Fibroblast of lung (primary cell): Measurements from ENCODE around the gene CYTL1. TPM values are rescaled to one million over a fixed set of nuclear protein-coding genes. Genes with fewer than 3 reads are reported as not detected.

Experiments used
- DNase-seq, 2 donors: peaks; one replicate each; pipeline versions ENCODE4 v3.0.0 to v3.0.0-alpha.2; 2010; ENCODE audit warnings: low read depth in 2 of 2
- H2AFZ ChIP-seq: 2 replicates; pipeline ENCODE4 v1.5.1; 2012; ENCODE audit warnings: low read length, control low read depth, inconsistent platforms
- H3K27ac ChIP-seq: 2 replicates; pipeline ENCODE4 v1.5.1; 2011; ENCODE audit warnings: low read length, control low read depth; ENCODE audit not compliant: insufficient read depth
- H3K27me3 ChIP-seq: 2 replicates; pipeline ENCODE4 v1.5.1; 2011; ENCODE audit warnings: mild to moderate bottlenecking, low read length; ENCODE audit not compliant: control insufficient read depth, insufficient read depth
- H3K36me3 ChIP-seq: 2 replicates; pipeline ENCODE4 v1.5.1; 2011; ENCODE audit warnings: low read length; ENCODE audit not compliant: control insufficient read depth, insufficient read depth
- H3K4me1 ChIP-seq: 2 replicates; pipeline ENCODE4 v1.5.1; 2011; ENCODE audit warnings: low read length; ENCODE audit not compliant: control insufficient read depth, insufficient read depth; ENCODE audit errors: extremely low read depth
- H3K4me2 ChIP-seq: 2 replicates; pipeline ENCODE4 v1.5.1; 2011; ENCODE audit warnings: low read length, control low read depth; ENCODE audit not compliant: insufficient read depth; ENCODE audit errors: extremely low read depth
- H3K4me3 ChIP-seq, 4 experiments: fragments of 200-600 bp in 1 of 4; sonication (generic) in 1 of 4; replicated peaks in 1 of 4; 2 replicates each; pipeline ENCODE4 v1.5.1; 2011 to 2016; ENCODE audit warnings: low read length in 4 of 4, low read depth in 3 of 4, mild to moderate bottlenecking in 3 of 4, control low read depth in 2 of 4, inconsistent platforms in 1 of 4, mixed read lengths in 1 of 4; ENCODE audit not compliant: insufficient read depth in 1 of 4; ENCODE audit errors: control extremely low read depth in 1 of 4
- H3K79me2 ChIP-seq: 2 replicates; pipeline ENCODE4 v1.5.1; 2012; ENCODE audit warnings: mild to moderate bottlenecking, low read length, inconsistent platforms; ENCODE audit not compliant: control insufficient read depth, insufficient read depth
- H3K9ac ChIP-seq: 2 replicates; pipeline ENCODE4 v1.5.1; 2011; ENCODE audit warnings: mild to moderate bottlenecking, low read length, control low read depth; ENCODE audit not compliant: insufficient read depth
- H3K9me3 ChIP-seq: 2 replicates; pipeline ENCODE4 v1.5.1; 2012; ENCODE audit warnings: low read depth, low read length; ENCODE audit not compliant: control insufficient read depth, insufficient read depth
- H4K20me1 ChIP-seq: 2 replicates; pipeline ENCODE4 v1.5.1; 2011; ENCODE audit warnings: low read length; ENCODE audit not compliant: control insufficient read depth, insufficient read depth; ENCODE audit errors: extremely low read depth
- CTCF ChIP-seq, 2 donors: IDR thresholded peaks in 1 of 2; conservative IDR thresholded peaks in 1 of 2; 1 replicate in 1 of 2; 2 replicates in 1 of 2; pipeline ENCODE4 v1.5.1; 2011 to 2012; ENCODE audit warnings: low read length in 2 of 2, control low read depth in 1 of 2, inconsistent platforms in 1 of 2, low read depth in 1 of 2, mild to moderate bottlenecking in 1 of 2
- EZH2 ChIP-seq: IDR thresholded peaks from 2 replicates; pipeline ENCODE4 v1.5.1; 2012; ENCODE audit warnings: low read length, control low read depth, mild to moderate bottlenecking; ENCODE audit errors: missing control alignments
- polyA plus RNA-seq, 2 donors: library from polyadenylated mRNA; depleted of rRNA in 1 of 2; stranded (reverse) in 1 of 2; unstranded in 1 of 2; fragments of >200 nt; gene quantifications; 2 replicates each; pipeline ENCODE4 v1.2.1, GENCODE V29; 2011 to 2012; ENCODE audit warnings: missing spikeins in 1 of 2
- total RNA-seq: library from RNA; depleted of rRNA; stranded (reverse); fragments of >200 nt; gene quantifications from 2 replicates; pipeline ENCODE4 v1.2.1, GENCODE V29; 2014

CYTL1 gene
- total and polyA plus RNA-seq, 2 donors (not counting 1 experiment from before 2014, with no cell fraction given), result 0.17 to 6.9 TPM

GRCh38 chr4:4992833-4993232, 26.4 kb downstream of the CYTL1 start:
- no peak overlapping the region for H3K9ac ChIP-seq
- no peaks in the 10 kb centered on the region for H3K36me3 ChIP-seq
- no peaks in the 10 kb centered on the region for H3K79me2 ChIP-seq
- H3K4me2 ChIP-seq, result no peak overlapping the region
- no peaks in the 10 kb centered on the region for H3K27me3 ChIP-seq
- no peak for TF ChIP-seq EZH2
- TF ChIP-seq CTCF (conservative IDR thresholded peaks at IDR 0.05 in 1 of 2, IDR thresholded peaks at IDR 0.05 in 1 of 2; ENCODE audit: low read depth in 1 of 2, low read length in 2 of 2), result no peak
- H3K4me3 ChIP-seq, result no peak overlapping the region
- H3K4me1 ChIP-seq, result peaks cover 15% of the 10 kb centered on the region
- no peaks in the 10 kb centered on the region for H4K20me1 ChIP-seq
- DNase-seq, result no peak
- no peak overlapping the region for H2AFZ ChIP-seq
- H3K9me3 ChIP-seq, result no peaks in the 10 kb centered on the region
- H3K27ac ChIP-seq, result no peak overlapping the region

DNA sequence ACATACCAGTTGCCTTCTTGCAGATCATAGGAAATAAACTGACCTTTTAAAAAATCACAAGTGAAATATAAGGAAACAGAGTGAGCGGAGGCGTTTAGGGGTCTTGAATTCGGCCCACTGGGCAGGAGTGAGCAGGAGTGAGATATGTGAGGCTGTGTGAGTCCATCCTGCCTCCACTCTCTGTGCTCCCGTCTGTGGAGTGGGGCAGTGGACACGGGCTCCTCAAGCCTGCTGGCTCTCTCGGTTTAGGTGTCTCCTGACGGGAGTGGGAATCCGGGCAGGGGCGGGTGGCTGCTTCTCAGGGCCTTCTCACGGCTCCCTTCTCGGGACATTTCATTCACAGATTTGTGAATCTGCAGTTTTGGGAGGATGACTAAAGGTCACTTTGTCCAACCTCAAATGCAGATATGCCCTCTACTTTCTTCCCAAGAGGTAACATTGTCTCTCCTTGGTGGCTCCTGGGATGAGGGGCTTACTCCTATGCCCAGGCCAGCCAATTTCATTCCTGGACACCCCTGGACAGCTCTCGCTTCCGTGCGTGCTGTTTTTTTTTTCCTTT, 27.6 kb downstream of the CYTL1 start:
- peak overlapping the region; percentile 26 for H2AFZ ChIP-seq
- no peak overlapping the region for H3K9ac ChIP-seq
- no peaks in the 10 kb centered on the region for H4K20me1 ChIP-seq
- no peak for DNase-seq
- H3K4me3 ChIP-seq, result no peak overlapping the region
- TF ChIP-seq CTCF (conservative IDR thresholded peaks at IDR 0.05 in 1 of 2, IDR thresholded peaks at IDR 0.05 in 1 of 2; ENCODE audit: low read depth in 1 of 2, low read length in 2 of 2) (no peak), EZH2 (no peak)
- H3K4me1 ChIP-seq, result peaks cover 15% of the 10 kb centered on the region
- no peaks in the 10 kb centered on the region for H3K9me3 ChIP-seq
- no peaks in the 10 kb centered on the region for H3K27me3 ChIP-seq
- H3K27ac ChIP-seq, result peak overlapping the region; percentile 47
- H3K36me3 ChIP-seq, result no peaks in the 10 kb centered on the region
- no peaks in the 10 kb centered on the region for H3K79me2 ChIP-seq
- peak overlapping the region; percentile 71 for H3K4me2 ChIP-seq

GRCh38 chr4:4990857-4991540, 28.3 kb downstream of the CYTL1 start:
- peak overlapping the region; percentile 47 for H3K27ac ChIP-seq
- no peaks in the 10 kb centered on the region for H3K27me3 ChIP-seq
- H3K36me3 ChIP-seq, result no peaks in the 10 kb centered on the region
- H4K20me1 ChIP-seq, result no peaks in the 10 kb centered on the region
- no peak overlapping the region for H3K4me3 ChIP-seq
- no peaks in the 10 kb centered on the region for H3K79me2 ChIP-seq
- peak overlapping the region; percentile 26 for H2AFZ ChIP-seq
- TF ChIP-seq CTCF (conservative IDR thresholded peaks at IDR 0.05 in 1 of 2, IDR thresholded peaks at IDR 0.05 in 1 of 2; ENCODE audit: low read depth in 1 of 2, low read length in 2 of 2) (no peak), EZH2 (no peak)
- peak; percentile 78 to 85 for DNase-seq
- H3K4me2 ChIP-seq, result peak overlapping the region; percentile 71
- H3K9me3 ChIP-seq, result no peaks in the 10 kb centered on the region
- peaks cover 15% of the 10 kb centered on the region for H3K4me1 ChIP-seq
- no peak overlapping the region for H3K9ac ChIP-seq
